Coronary artery (tissue), 2 donors: ENCODE data around the gene PLEK2.
A peak's percentile ranks its signal among the peaks of the same experiment; 100 is the strongest.

Source experiments
- DNase-seq: peaks from one replicate; pipeline ENCODE4 v3.0.0-alpha.2; 2017; ENCODE audit warnings: low spot score
- H3K27ac ChIP-seq, 2 donors: fragments of 200-600 bp; sonication (generic); one replicate each; pipeline ENCODE4 v1.5.1; 2016 to 2019
- H3K4me3 ChIP-seq: fragments of 200-600 bp; sonication (generic); 2 replicates; pipeline ENCODE4 v1.5.1; 2016; ENCODE audit warnings: mild to moderate bottlenecking, moderate library complexity
- CTCF ChIP-seq: fragments of 200-600 bp; sonication (generic); IDR thresholded peaks from one replicate; pipeline ENCODE4 v1.5.1; 2019; ENCODE audit warnings: antibody characterized with exemption

The PLEK2 gene

GRCh38 chr14:67428501-67429031 lies 16.6 kb upstream of the PLEK2 start:
- DNase-seq, result no peak
- no peak overlapping the region for H3K27ac ChIP-seq
- TF ChIP-seq CTCF, result no peak
- no peak overlapping the region for H3K4me3 ChIP-seq

- Histone ChIP-seq H3K4me3 (no peak overlapping the region), H3K27ac (no peak overlapping the region)
- TF ChIP-seq CTCF, result peak; percentile 72
- DNase-seq, result no peak
These were observed 15.1 kb upstream of the PLEK2 start for GRCh38 chr14:67426983-67427606.

- no peak for DNase-seq
- TF ChIP-seq CTCF, result no peak
- Histone ChIP-seq H3K27ac (no peak overlapping the region), H3K4me3 (no peak overlapping the region)
These were observed 14.2 kb upstream of the PLEK2 start for GRCh38 chr14:67426161-67426560.

- no peak for TF ChIP-seq CTCF
- DNase-seq, result no peak
- no peak overlapping the region for H3K4me3 ChIP-seq
- no peak overlapping the region for H3K27ac ChIP-seq
These were observed 13.6 kb upstream of the PLEK2 start for GRCh38 chr14:67425608-67426007.

- no peak for DNase-seq
- no peak for TF ChIP-seq CTCF
- Histone ChIP-seq H3K4me3 (no peak overlapping the region), H3K27ac (no peak overlapping the region)
These were observed 12.6 kb upstream of the PLEK2 start for GRCh38 chr14:67424539-67424938.

GRCh38 chr14:67423424-67423823 lies 11.5 kb upstream of the PLEK2 start:
- no peak for TF ChIP-seq CTCF
- DNase-seq, result no peak
- H3K27ac ChIP-seq, result no peak overlapping the region
- no peak overlapping the region for H3K4me3 ChIP-seq
